HL-60 (cell line): ENCODE data around the gene ARL3.

Experiments
- DNase-seq, 2 experiments: peaks; one replicate each; pipeline ENCODE4 v3.0.0-alpha.2; 2010 to 2020; ENCODE audit warnings: low read depth in 1 of 2, low spot score in 1 of 2
- H3K27ac ChIP-seq: fragments of 250-450 bp; sonication (Bioruptor Pico); replicated peaks from 2 replicates; pipeline ENCODE4 v1.5.1; 2020; ENCODE audit warnings: mild to moderate bottlenecking, moderate library complexity
- H3K27me3 ChIP-seq: fragments of 250-450 bp; sonication (Bioruptor Pico); 2 replicates; pipeline ENCODE4 v1.5.1; 2021; ENCODE audit warnings: mild to moderate bottlenecking, moderate library complexity; ENCODE audit not compliant: insufficient read depth, poor library complexity, severe bottlenecking
- H3K4me3 ChIP-seq: replicated peaks from 2 replicates; pipeline ENCODE4 v1.5.1; 2011; ENCODE audit warnings: mild to moderate bottlenecking, control low read depth, low read length; ENCODE audit not compliant: insufficient read depth
- CTCF ChIP-seq: IDR thresholded peaks from one replicate; pipeline ENCODE4 v1.5.1; 2011; ENCODE audit warnings: low read length, control low read depth, inconsistent platforms; ENCODE audit not compliant: insufficient read depth
- GABPA ChIP-seq: IDR thresholded peaks from 2 replicates; pipeline ENCODE4 v1.6.1; 2012; ENCODE audit warnings: low read depth
- POLR2AphosphoS5 ChIP-seq: IDR thresholded peaks from 2 replicates; pipeline ENCODE4 v1.6.1; 2012; ENCODE audit warnings: low read depth
- REST ChIP-seq: IDR thresholded peaks from 2 replicates; pipeline ENCODE4 v1.6.1; 2012; ENCODE audit warnings: low read depth; ENCODE audit not compliant: insufficient replicate concordance
- SPI1 ChIP-seq: IDR thresholded peaks from 2 replicates; pipeline ENCODE4 v1.6.1; 2012; ENCODE audit warnings: low read depth, mild to moderate bottlenecking, borderline replicate concordance

The ARL3 gene

GRCh38 chr10:102738692-102739121, 24.5 kb upstream of the ARL3 start:
- no peak overlapping the region for H3K4me3 ChIP-seq
- peak in 1 of 2 experiments; percentile 62 for DNase-seq
- H3K27me3 ChIP-seq = no peaks in the 10 kb centered on the region
- peak overlapping the region; percentile 44 for H3K27ac ChIP-seq
- TF ChIP-seq GABPA (no peak), SPI1 (peak; percentile 64; the same call in 1 of the 2 replicates), REST (no peak), CTCF (no peak)

GRCh38 chr10:102735065-102735562, 20.9 kb upstream of the ARL3 start:
- H3K27ac ChIP-seq = no peak overlapping the region

GRCh38 chr10:102732661-102733060, 18.5 kb upstream of the ARL3 start:
- H3K4me3 ChIP-seq = no peak overlapping the region
- no peak overlapping the region for H3K27ac ChIP-seq
- no peaks in the 10 kb centered on the region for H3K27me3 ChIP-seq
- TF ChIP-seq SPI1 (no peak), POLR2AphosphoS5 (no peak), REST (no peak)
- no peak for DNase-seq

More at GRCh38 chr10:102735065-102735562, 20.9 kb upstream of the ARL3 start:
- Histone ChIP-seq H3K27me3 (no peaks in the 10 kb centered on the region), H3K4me3 (no peak overlapping the region)
- TF ChIP-seq POLR2AphosphoS5 (no peak), REST (no peak), CTCF (no peak), GABPA (no peak), SPI1 (no peak)
- no peak for DNase-seq
